Measurements from ENCODE around the gene TUBB8.
A peak's percentile ranks its signal among the peaks of the same experiment; 100 is the strongest.
"Not testable (repeated sequence)": the region's sequence is repeated elsewhere in the genome, so short reads cannot be mapped to it uniquely, and the experiment has no call there.

The TUBB8 gene

DNA sequence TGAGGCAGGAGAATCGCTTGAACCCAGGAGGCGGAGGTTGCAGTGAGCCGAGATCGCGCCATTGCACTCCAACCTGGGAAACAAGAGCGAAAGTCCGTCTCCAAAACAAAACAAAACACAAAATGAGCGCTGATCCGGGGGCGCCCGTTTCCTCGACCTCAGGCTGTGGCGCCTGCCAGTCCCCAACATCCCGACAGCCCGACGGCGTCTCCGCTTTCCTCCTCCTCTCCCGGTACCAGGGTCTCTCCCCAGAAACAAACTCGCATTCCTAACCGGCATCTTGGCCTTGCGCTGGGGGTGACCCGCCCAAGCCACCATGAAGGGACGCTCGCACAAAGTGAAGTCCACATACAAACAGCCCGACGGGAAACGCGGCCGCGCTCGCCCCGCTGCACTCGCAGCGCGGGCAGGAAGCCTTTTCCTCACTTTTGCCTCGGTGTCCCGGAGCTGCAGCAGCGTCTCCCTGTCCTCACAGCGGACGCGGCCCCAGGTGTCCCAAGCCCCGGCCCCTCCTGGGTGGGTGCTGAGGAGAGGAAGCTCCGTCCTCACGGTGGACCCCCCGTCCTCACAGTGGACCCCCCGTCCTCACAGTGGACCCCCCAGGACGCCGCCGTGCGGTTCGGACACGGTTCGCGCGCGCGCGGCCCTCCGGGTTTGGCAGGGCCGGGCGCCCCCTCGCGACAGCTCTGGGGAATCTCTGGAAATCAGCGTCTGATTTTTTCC lies 24.6 kb upstream of the TUBB8 start:
- TF ChIP-seq, protein P1, sequence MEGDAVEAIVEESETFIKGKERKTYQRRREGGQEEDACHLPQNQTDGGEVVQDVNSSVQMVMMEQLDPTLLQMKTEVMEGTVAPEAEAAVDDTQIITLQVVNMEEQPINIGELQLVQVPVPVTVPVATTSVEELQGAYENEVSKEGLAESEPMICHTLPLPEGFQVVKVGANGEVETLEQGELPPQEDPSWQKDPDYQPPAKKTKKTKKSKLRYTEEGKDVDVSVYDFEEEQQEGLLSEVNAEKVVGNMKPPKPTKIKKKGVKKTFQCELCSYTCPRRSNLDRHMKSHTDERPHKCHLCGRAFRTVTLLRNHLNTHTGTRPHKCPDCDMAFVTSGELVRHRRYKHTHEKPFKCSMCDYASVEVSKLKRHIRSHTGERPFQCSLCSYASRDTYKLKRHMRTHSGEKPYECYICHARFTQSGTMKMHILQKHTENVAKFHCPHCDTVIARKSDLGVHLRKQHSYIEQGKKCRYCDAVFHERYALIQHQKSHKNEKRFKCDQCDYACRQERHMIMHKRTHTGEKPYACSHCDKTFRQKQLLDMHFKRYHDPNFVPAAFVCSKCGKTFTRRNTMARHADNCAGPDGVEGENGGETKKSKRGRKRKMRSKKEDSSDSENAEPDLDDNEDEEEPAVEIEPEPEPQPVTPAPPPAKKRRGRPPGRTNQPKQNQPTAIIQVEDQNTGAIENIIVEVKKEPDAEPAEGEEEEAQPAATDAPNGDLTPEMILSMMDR (IDR thresholded peaks at IDR 0.05; ENCODE audit: low read depth, low read length), result peak; percentile 50
- not testable (repeated sequence) for H3K9me3 ChIP-seq (ENCODE audit: severe bottlenecking); H3K27ac ChIP-seq; H3K27me3 ChIP-seq (ENCODE audit: insufficient read depth, low read depth, severe bottlenecking); H3K36me3 ChIP-seq
- DNase-seq, result peak; percentile 29
- peak overlapping the region; percentile 36 for H3K4me3 ChIP-seq (ENCODE audit: low read depth, low read length)

DNA sequence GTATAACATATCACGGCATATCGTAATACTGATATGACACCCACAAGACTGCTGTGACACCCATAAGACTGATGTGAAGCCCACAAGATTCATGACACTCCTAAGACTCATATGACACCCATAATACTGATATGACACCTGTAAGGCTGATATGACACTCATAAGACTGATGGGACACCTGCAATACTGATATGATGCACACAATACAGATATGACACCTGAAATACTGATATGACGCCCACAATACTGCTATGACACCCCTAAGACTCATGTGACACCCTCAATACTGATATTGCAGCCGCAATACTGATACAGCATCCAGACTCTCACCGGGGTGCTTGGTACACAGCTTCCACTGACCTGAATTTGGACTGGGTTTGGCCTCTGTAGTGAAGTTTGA lies 19.1 kb upstream of the TUBB8 start:
- not testable (repeated sequence) for H3K9me3 ChIP-seq (ENCODE audit: severe bottlenecking); H3K27me3 ChIP-seq (ENCODE audit: insufficient read depth, low read depth, severe bottlenecking); DNase-seq; H3K36me3 ChIP-seq; H3K27ac ChIP-seq; H3K4me3 ChIP-seq (ENCODE audit: low read depth, low read length)

DNA sequence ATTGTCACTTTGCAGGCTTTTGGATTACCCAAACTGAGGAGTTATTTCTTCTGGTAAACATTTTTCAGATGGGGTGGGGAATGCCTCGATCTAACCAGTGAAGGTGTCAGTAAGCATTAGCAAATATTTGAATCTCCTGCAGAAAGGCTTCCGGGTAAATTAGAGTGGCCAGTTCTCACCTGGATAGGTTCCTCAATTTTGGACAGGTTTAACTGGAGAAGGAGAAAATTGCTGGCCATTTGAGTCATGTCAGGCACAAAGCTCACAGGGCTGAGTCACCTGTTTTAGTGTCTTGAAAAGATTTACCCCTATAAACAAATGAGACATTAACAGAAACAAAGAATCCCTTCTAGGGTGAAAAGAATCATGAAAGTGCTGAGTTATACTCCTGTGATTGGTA lies 830 bp upstream of the TUBB8 start:
- DNase-seq; H3K36me3 ChIP-seq; H3K4me3 ChIP-seq (ENCODE audit: low read depth, low read length); H3K27ac ChIP-seq; H3K27me3 ChIP-seq (ENCODE audit: insufficient read depth, low read depth, severe bottlenecking); H3K9me3 ChIP-seq (ENCODE audit: severe bottlenecking): not testable (repeated sequence)

DNA sequence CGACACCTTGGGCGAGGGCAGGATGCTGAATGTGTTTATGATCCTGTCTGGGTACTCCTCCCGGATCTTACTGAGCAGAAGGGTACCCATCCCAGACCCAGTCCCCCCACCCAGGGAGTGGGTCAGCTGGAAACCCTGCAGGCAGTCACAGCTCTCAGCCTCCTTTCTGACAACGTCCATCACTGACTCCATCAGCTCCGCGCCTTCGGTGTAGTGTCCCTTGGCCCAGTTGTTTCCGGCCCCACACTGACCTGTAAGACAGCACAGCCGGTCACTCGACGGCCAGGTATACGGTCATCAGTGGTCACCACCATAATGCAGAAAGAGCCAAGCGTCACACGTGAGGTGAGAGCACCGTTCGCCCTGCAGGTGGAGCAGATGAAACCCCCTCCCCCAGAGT lies 1.2 kb downstream of the TUBB8 start:
- H3K9me3 ChIP-seq (ENCODE audit: severe bottlenecking); H3K4me3 ChIP-seq (ENCODE audit: low read depth, low read length); DNase-seq; H3K27me3 ChIP-seq (ENCODE audit: insufficient read depth, low read depth, severe bottlenecking); H3K36me3 ChIP-seq; H3K27ac ChIP-seq: not testable (repeated sequence)

DNA sequence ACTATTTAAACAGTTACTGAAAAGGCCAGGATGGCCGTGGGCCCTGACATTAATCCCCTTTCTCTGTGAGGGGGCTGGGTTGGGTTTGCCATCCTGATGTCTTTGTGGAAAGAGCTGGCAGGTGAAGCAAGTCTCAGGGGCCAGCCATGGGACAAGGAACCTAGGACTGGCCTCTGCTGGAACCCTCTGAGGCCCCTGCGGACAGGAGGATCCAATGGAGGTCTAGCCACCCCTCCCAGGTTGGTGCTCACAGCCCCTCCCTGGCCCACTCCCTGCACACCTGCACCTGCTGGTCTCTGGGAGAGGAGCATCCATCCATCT lies 35.8 kb downstream of the TUBB8 start:
- DNase-seq; H3K9me3 ChIP-seq (ENCODE audit: severe bottlenecking); H3K27ac ChIP-seq; H3K27me3 ChIP-seq (ENCODE audit: insufficient read depth, low read depth, severe bottlenecking); H3K36me3 ChIP-seq; H3K4me3 ChIP-seq (ENCODE audit: low read depth, low read length): not testable (repeated sequence)

DNA sequence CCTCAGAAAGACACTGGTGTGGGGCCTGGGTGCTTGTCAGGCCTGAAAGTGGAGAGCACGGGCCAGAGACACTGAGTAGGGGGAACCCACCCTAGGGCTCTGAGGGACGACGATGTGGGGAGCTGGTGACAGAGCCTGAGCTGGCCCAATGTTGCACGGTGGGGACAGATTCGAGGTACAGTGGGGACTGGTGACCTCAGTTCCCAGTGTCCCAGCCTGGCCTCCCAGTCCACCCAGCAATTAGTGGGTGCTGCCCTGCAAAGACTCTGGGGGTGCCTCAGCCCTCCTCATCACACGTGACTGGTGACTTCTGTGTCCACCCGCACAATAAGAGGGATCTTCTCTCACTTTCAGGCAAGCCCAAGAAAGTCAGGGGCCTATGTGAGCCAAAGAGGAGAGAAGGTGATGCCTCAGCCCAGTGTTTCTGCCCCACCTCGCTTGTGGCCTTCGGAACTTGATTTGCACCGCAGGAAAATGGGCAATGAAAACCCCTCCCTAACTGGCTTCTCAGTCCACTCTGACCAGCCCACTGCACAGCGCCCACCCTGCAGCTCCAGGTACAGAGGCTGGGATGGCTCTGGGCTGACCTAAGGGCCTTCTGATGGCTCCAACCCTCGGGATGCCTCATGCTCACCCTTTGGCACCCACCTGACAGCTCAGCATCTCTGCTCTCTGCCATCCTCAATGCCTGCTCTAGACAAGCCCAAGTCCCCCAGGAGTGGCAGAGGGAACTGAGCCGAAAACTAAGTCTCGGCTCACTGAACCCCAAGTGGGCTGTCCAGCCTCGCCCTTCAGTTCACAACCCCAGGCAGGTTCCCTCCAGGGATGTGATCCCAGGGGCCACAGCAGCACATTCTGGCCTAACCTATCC lies 36.4 kb downstream of the TUBB8 start:
- H3K36me3 ChIP-seq; H3K9me3 ChIP-seq (ENCODE audit: severe bottlenecking); DNase-seq; H3K27ac ChIP-seq; H3K4me3 ChIP-seq (ENCODE audit: low read depth, low read length); H3K27me3 ChIP-seq (ENCODE audit: insufficient read depth, low read depth, severe bottlenecking): not testable (repeated sequence)

DNA sequence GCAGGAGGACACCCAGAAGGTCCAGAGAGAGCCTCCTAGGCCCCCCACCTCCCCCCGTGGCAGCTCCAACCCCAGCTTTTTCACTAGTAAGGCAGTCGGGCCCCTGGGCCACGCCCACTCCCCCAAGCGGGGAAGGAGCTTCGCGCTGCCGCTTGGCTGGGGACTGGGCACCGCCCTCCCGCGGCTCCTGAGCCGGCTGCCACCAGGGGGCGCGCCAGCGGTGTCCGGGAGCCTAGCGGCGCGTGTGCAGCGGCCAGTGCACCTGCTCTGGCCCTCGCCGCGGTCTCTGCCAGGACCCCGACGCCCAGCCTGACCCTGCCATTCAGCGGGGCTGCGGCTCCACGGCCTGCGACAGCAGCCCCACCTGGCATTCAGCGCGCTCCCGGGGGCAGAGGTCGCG lies 37.8 kb downstream of the TUBB8 start:
- H3K36me3 ChIP-seq; H3K27me3 ChIP-seq (ENCODE audit: insufficient read depth, low read depth, severe bottlenecking); H3K27ac ChIP-seq; H3K9me3 ChIP-seq (ENCODE audit: severe bottlenecking); H3K4me3 ChIP-seq (ENCODE audit: low read depth, low read length): not testable (repeated sequence)
- DNase-seq, result peak; percentile 54
- TF ChIP-seq, protein P1 (IDR thresholded peaks at IDR 0.05; ENCODE audit: low read depth, low read length), result peak; percentile 17; the same call in 1 of the 2 replicates

DNA sequence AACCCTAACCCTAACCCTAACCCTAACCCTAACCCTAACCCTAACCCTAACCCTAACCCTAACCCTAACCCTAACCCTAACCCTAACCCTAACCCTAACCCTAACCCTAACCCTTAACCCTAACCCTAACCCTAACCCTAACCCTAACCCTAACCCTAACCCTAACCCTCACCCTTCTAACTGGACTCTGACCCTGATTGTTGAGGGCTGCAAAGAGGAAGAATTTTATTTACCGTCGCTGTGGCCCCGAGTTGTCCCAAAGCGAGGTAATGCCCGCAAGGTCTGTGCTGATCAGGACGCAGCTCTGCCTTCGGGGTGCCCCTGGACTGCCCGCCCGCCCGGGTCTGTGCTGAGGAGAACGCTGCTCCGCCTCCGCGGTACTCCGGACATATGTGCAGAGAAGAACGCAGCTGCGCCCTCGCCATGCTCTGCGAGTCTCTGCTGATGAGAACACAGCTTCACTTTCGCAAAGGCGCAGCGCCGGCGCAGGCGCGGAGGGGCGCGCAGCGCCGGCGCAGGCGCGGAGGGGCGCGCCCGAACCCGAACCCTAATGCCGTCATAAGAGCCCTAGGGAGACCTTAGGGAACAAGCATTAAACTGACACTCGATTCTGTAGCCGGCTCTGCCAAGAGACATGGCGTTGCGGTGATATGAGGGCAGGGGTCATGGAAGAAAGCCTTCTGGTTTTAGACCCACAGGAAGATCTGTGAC lies 38.7 kb downstream of the TUBB8 start:
- not testable (repeated sequence) for H3K27ac ChIP-seq, DNase-seq

More for the DNA sequence above, 38.7 kb downstream of the TUBB8 start:
- H3K27me3 ChIP-seq (ENCODE audit: insufficient read depth, low read depth, severe bottlenecking); H3K9me3 ChIP-seq (ENCODE audit: severe bottlenecking); H3K4me3 ChIP-seq (ENCODE audit: low read depth, low read length); H3K36me3 ChIP-seq: not testable (repeated sequence)

Measured in WERI-Rb-1 (cell line).